H9 (cell line): ENCODE data around the gene TMEM108. TPM values are rescaled to one million over a fixed set of nuclear protein-coding genes. Genes with fewer than 3 reads are reported as not detected.

Source experiments
- DNase-seq: peaks from one replicate; pipeline ENCODE4 v3.0.0-alpha.2; 2017
- H2AFZ ChIP-seq: one replicate; pipeline ENCODE4 v1.6.1; 2013; ENCODE audit warnings: mild to moderate bottlenecking, low read length, control low read depth, moderate library complexity
- H2AK5ac ChIP-seq: 2 replicates; pipeline ENCODE4 v1.6.1; 2013; ENCODE audit warnings: low read length, control low read depth, mixed read lengths; ENCODE audit not compliant: insufficient read length
- H2BK120ac ChIP-seq: one replicate; pipeline ENCODE4 v1.6.1; 2013; ENCODE audit warnings: low read depth, mild to moderate bottlenecking, low read length, control low read depth, inconsistent platforms; ENCODE audit not compliant: poor library complexity, severe bottlenecking
- H2BK12ac ChIP-seq: 2 replicates; pipeline ENCODE4 v1.6.1; 2013; ENCODE audit warnings: low read length, control low read depth, mixed read lengths, low read depth; ENCODE audit not compliant: insufficient read length
- H2BK15ac ChIP-seq: 2 replicates; pipeline ENCODE4 v1.6.1; 2013; ENCODE audit warnings: low read depth, low read length, control low read depth
- H2BK20ac ChIP-seq: one replicate; pipeline ENCODE4 v1.6.1; 2013; ENCODE audit warnings: low read depth, mild to moderate bottlenecking, low read length, control low read depth, inconsistent platforms; ENCODE audit not compliant: poor library complexity, severe bottlenecking
- H2BK5ac ChIP-seq: 2 replicates; pipeline ENCODE4 v1.6.1; 2013; ENCODE audit warnings: low read length, control low read depth, mixed read lengths; ENCODE audit not compliant: insufficient read length
- H3K14ac ChIP-seq: 2 replicates; pipeline ENCODE4 v1.6.1; 2013; ENCODE audit warnings: low read length, control low read depth; ENCODE audit not compliant: insufficient read depth
- H3K18ac ChIP-seq: 2 replicates; pipeline ENCODE4 v1.6.1; 2013; ENCODE audit warnings: low read depth, mild to moderate bottlenecking, mixed read lengths, low read length, control low read depth; ENCODE audit not compliant: insufficient read length
- H3K23ac ChIP-seq: 2 replicates; pipeline ENCODE4 v1.6.1; 2013; ENCODE audit warnings: low read length, control low read depth, mixed read lengths, low read depth; ENCODE audit not compliant: insufficient read length
- H3K23me2 ChIP-seq: 2 replicates; pipeline ENCODE4 v1.6.1; 2013; ENCODE audit warnings: low read depth, mild to moderate bottlenecking, mixed read lengths, low read length, control low read depth; ENCODE audit not compliant: insufficient read length, poor library complexity, severe bottlenecking
- H3K27ac ChIP-seq: 2 replicates; pipeline ENCODE4 v1.5.1; 2013; ENCODE audit warnings: low read length, control low read depth, mixed read lengths, low read depth; ENCODE audit not compliant: insufficient read length
- H3K27me3 ChIP-seq: 2 replicates; pipeline ENCODE4 v1.6.1; 2013; ENCODE audit warnings: low read length, control low read depth, inconsistent platforms; ENCODE audit not compliant: insufficient read depth
- H3K4ac ChIP-seq: 2 replicates; pipeline ENCODE4 v1.6.1; 2013; ENCODE audit warnings: low read depth, mild to moderate bottlenecking, control low read depth, inconsistent platforms, low read length, moderate library complexity
- H3K4me1 ChIP-seq: 2 replicates; pipeline ENCODE4 v1.6.1; 2013; ENCODE audit warnings: low read length, control low read depth, inconsistent platforms; ENCODE audit not compliant: insufficient read depth
- H3K4me2 ChIP-seq: 2 replicates; pipeline ENCODE4 v1.6.1; 2013; ENCODE audit warnings: low read length, control low read depth, mixed read lengths; ENCODE audit not compliant: insufficient read length, insufficient read depth
- H3K56ac ChIP-seq: 2 replicates; pipeline ENCODE4 v1.6.1; 2013; ENCODE audit warnings: low read depth, mild to moderate bottlenecking, mixed read lengths, low read length, control low read depth; ENCODE audit not compliant: insufficient read length
- H3K79me1 ChIP-seq: 2 replicates; pipeline ENCODE4 v1.6.1; 2013; ENCODE audit warnings: low read depth, mild to moderate bottlenecking, moderate library complexity, low read length, control low read depth, inconsistent platforms; ENCODE audit not compliant: insufficient read depth, poor library complexity, severe bottlenecking
- H3K79me2 ChIP-seq: 2 replicates; pipeline ENCODE4 v1.6.1; 2013; ENCODE audit warnings: low read length, control low read depth, inconsistent platforms; ENCODE audit not compliant: insufficient read depth
- H3K9ac ChIP-seq: 2 replicates; pipeline ENCODE4 v1.6.1; 2013; ENCODE audit warnings: low read length, control low read depth, mixed read lengths; ENCODE audit not compliant: insufficient read length; ENCODE audit errors: extremely low read depth
- H3K9me3 ChIP-seq: one replicate; pipeline ENCODE4 v1.6.1; 2013; ENCODE audit warnings: low read depth, low read length, inconsistent platforms; ENCODE audit not compliant: control insufficient read depth
- H3T11ph ChIP-seq: one replicate; pipeline ENCODE4 v1.6.1; 2013; ENCODE audit warnings: mild to moderate bottlenecking, low read length, control low read depth, inconsistent platforms
- H4K20me1 ChIP-seq: one replicate; pipeline ENCODE4 v1.6.1; 2013; ENCODE audit not compliant: control insufficient read depth, insufficient read length, insufficient read depth
- H4K5ac ChIP-seq: 2 replicates; pipeline ENCODE4 v1.6.1; 2013; ENCODE audit warnings: low read depth, mild to moderate bottlenecking, mixed read lengths, low read length, control low read depth; ENCODE audit not compliant: insufficient read length
- H4K8ac ChIP-seq: replicated peaks from 2 replicates; pipeline ENCODE4 v1.6.1; 2013; ENCODE audit warnings: low read length, control low read depth, mixed read lengths, low read depth; ENCODE audit not compliant: insufficient read length
- H4K91ac ChIP-seq: 2 replicates; pipeline ENCODE4 v1.6.1; 2013; ENCODE audit warnings: low read depth, mild to moderate bottlenecking, moderate library complexity, mixed read lengths, low read length, control low read depth; ENCODE audit not compliant: insufficient read length
- H3K27ac Mint-ChIP-seq, 3 experiments: 2 replicates in 2 of 3; 3 replicates in 1 of 3; pipeline ENCODE4 v1.8.0; 2020 to 2021; ENCODE audit warnings: mixed read lengths in 3 of 3, mild to moderate bottlenecking in 1 of 3, moderate library complexity in 1 of 3
- H3K27me3 Mint-ChIP-seq: 2 replicates; pipeline ENCODE4 v1.8.0; 2021; ENCODE audit warnings: low read depth, mild to moderate bottlenecking, moderate library complexity, mixed read lengths
- H3K36me3 Mint-ChIP-seq, 3 experiments: 2 replicates in 2 of 3; 3 replicates in 1 of 3; pipeline ENCODE4 v1.8.0; 2020 to 2021; ENCODE audit warnings: low read depth in 3 of 3, mixed read lengths in 3 of 3; ENCODE audit not compliant: insufficient read depth in 1 of 3
- H3K4me1 Mint-ChIP-seq, 2 experiments: 2 replicates each; pipeline ENCODE4 v1.8.0; 2020; ENCODE audit warnings: mixed read lengths in 2 of 2
- H3K4me3 Mint-ChIP-seq, 2 experiments: 2 replicates in 1 of 2; 3 replicates in 1 of 2; pipeline ENCODE4 v1.8.0; 2020 to 2021; ENCODE audit warnings: mild to moderate bottlenecking in 2 of 2, mixed read lengths in 2 of 2, moderate library complexity in 1 of 2
- H3K9me3 Mint-ChIP-seq, 2 experiments: 2 replicates in 1 of 2; 3 replicates in 1 of 2; pipeline ENCODE4 v1.8.0; 2020; ENCODE audit warnings: mild to moderate bottlenecking in 2 of 2, mixed read lengths in 2 of 2, moderate library complexity in 1 of 2
- CTCF ChIP-seq: fragments of 200-600 bp; sonication (generic); conservative IDR thresholded peaks from 3 replicates; pipeline ENCODE4 v1.8.0; 2021; ENCODE audit warnings: antibody characterized with exemption, mild to moderate bottlenecking
- WGBS: extraction: QIAGEN DNeasy Blood & Tissue Kit; methylation state at CpG from one replicate; pipeline ENCODE4 v1.1.7; 2013; ENCODE audit warnings: missing lambda C conversion rate, low lambda C conversion rate, mixed read lengths; ENCODE audit not compliant: insufficient read length; ENCODE audit errors: extremely low coverage; 5-methylcytosine and 5-hydroxymethylcytosine counted together
- total RNA-seq: library from RNA; stranded (reverse); gene quantifications from 2 replicates; pipeline ENCODE4 v1.2.1, GENCODE V29; 2021

Gene TMEM108
- total RNA-seq, 1 experiment from 2014 or later: 5.0 TPM

GRCh38 chr3:133329626-133330025 lies 291.4 kb downstream of the TMEM108 start:
- no peak overlapping the region for H4K5ac ChIP-seq
- no peaks in the 10 kb centered on the region for H3K79me1 ChIP-seq
- no peaks in the 10 kb centered on the region for H3K9me3 Mint-ChIP-seq
- no peak overlapping the region for H2BK120ac ChIP-seq
- H4K8ac ChIP-seq: no peak overlapping the region
- no peaks in the 10 kb centered on the region for H3K23me2 ChIP-seq
- no peaks in the 10 kb centered on the region for H3K27me3 Mint-ChIP-seq
- TF ChIP-seq CTCF: no peak
- no peak overlapping the region for H2BK5ac ChIP-seq
- no peak overlapping the region for H2BK12ac ChIP-seq
- H3K4ac ChIP-seq: no peak overlapping the region
- H3K56ac ChIP-seq: no peak overlapping the region
- no peak overlapping the region for H2BK20ac ChIP-seq
- no peak overlapping the region for H3T11ph ChIP-seq
- H3K23ac ChIP-seq: no peak overlapping the region
- H3K4me1 Mint-ChIP-seq: peaks cover 11 to 25% of the 10 kb centered on the region in 2 experiments
- no peak overlapping the region; a peak in 1 of 5 replicates for H3K4me3 Mint-ChIP-seq
- H3K4me2 ChIP-seq: no peak overlapping the region
- H2AFZ ChIP-seq: no peak overlapping the region
- no peak overlapping the region for H2AK5ac ChIP-seq
- H3K9ac ChIP-seq: no peak overlapping the region
- H3K18ac ChIP-seq: no peak overlapping the region
- no peak for DNase-seq
- H3K27me3 ChIP-seq: no peaks in the 10 kb centered on the region
- no peak overlapping the region for H3K14ac ChIP-seq
- no peak overlapping the region for H3K27ac Mint-ChIP-seq
- no peak overlapping the region for H2BK15ac ChIP-seq
- WGBS: no CpG with 5 or more reads among the region's 1 CpG
- no peaks in the 10 kb centered on the region for H3K9me3 ChIP-seq
- no peaks in the 10 kb centered on the region for H3K79me2 ChIP-seq
- no peaks in the 10 kb centered on the region for H4K20me1 ChIP-seq
- no peak overlapping the region for H3K27ac ChIP-seq
- H3K36me3 Mint-ChIP-seq: no peaks in the 10 kb centered on the region
- no peaks in the 10 kb centered on the region for H3K4me1 ChIP-seq
- no peak overlapping the region for H4K91ac ChIP-seq
